ENCODE measurements around the gene DONSON. TPM values are rescaled to one million over a fixed set of nuclear protein-coding genes. Genes with fewer than 3 reads are reported as not detected.
A peak's percentile ranks its signal among the peaks of the same experiment; 100 is the strongest.

Gene DONSON
- total and polyA plus RNA-seq, 2 of the 13 experiments (the other 11 are each of a cell fraction or from before 2014, with no cell fraction given) = 35.4 to 63.6 TPM

- TF ChIP-seq MED1 (CRISPR knock-in tag; IDR thresholded peaks at IDR 0.05) (peak; percentile 85), FOXA3 (CRISPR knock-in tag; IDR thresholded peaks at IDR 0.05) (peak; percentile 89), KLF11 (CRISPR knock-in tag; IDR thresholded peaks at IDR 0.05) (peak; percentile 86; the same call in 1 of the 2 replicates), SP5 (CRISPR knock-in tag; IDR thresholded peaks at IDR 0.05; ENCODE audit: borderline replicate concordance, low read depth) (peak; percentile 54; the same call in 1 of the 2 replicates), THAP11 (CRISPR knock-in tag; IDR thresholded peaks at IDR 0.05) (peak; percentile 72), RARA (CRISPR knock-in tag; IDR thresholded peaks at IDR 0.05) (peak; percentile 86), MIER2 (CRISPR knock-in tag; IDR thresholded peaks at IDR 0.05) (peak; percentile 62; the same call in 1 of the 2 replicates), ZNF629 (CRISPR knock-in tag; conservative IDR thresholded peaks at IDR 0.05) (peak; percentile 91), PHF21A (CRISPR knock-in tag; IDR thresholded peaks at IDR 0.05) (peak; percentile 87), HHEX (CRISPR knock-in tag; IDR thresholded peaks at IDR 0.05) (peak; percentile 59; the same call in 1 of the 2 replicates), GATA4 (IDR thresholded peaks at IDR 0.05; ENCODE audit: borderline replicate concordance, low read depth) (peak; percentile 77; the same call in 1 of the 2 replicates), ATF4 (CRISPR knock-in tag; IDR thresholded peaks at IDR 0.05) (peak in 1 of 2 experiments; percentile 93; a peak in 2 of 4 replicates), MYPOP (CRISPR knock-in tag; IDR thresholded peaks at IDR 0.05) (peak; percentile 35; the same call in 1 of the 2 replicates), NCOR1 (IDR thresholded peaks at IDR 0.05; ENCODE audit: borderline replicate concordance, low read length) (peak; percentile 97), FOSL2 (CRISPR knock-in tag; IDR thresholded peaks at IDR 0.05) (peak; percentile 72), ATM (IDR thresholded peaks at IDR 0.05; ENCODE audit: borderline replicate concordance) (peak; percentile 30; the same call in 1 of the 2 replicates), ZGPAT (CRISPR knock-in tag; IDR thresholded peaks at IDR 0.05) (peak; percentile 92)
- TF ChIP-seq, protein P1, sequence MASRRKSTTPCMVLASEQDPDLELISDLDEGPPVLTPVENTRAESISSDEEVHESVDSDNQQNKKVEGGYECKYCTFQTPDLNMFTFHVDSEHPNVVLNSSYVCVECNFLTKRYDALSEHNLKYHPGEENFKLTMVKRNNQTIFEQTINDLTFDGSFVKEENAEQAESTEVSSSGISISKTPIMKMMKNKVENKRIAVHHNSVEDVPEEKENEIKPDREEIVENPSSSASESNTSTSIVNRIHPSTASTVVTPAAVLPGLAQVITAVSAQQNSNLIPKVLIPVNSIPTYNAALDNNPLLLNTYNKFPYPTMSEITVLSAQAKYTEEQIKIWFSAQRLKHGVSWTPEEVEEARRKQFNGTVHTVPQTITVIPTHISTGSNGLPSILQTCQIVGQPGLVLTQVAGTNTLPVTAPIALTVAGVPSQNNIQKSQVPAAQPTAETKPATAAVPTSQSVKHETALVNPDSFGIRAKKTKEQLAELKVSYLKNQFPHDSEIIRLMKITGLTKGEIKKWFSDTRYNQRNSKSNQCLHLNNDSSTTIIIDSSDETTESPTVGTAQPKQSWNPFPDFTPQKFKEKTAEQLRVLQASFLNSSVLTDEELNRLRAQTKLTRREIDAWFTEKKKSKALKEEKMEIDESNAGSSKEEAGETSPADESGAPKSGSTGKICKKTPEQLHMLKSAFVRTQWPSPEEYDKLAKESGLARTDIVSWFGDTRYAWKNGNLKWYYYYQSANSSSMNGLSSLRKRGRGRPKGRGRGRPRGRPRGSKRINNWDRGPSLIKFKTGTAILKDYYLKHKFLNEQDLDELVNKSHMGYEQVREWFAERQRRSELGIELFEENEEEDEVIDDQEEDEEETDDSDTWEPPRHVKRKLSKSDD (CRISPR knock-in tag; IDR thresholded peaks at IDR 0.05; ENCODE audit: low read depth) = 0 out of 2 replicates have a peak, but pooled peaks have one; percentile 34
Observed at GRCh38 chr21:33576741-33577141, 11.7 kb downstream of the DONSON start (continued).
